Esophagus squamous epithelium (tissue), 4 donors: ENCODE results near the gene ZNF579.

Source experiments
- POLR2A ChIP-seq, 4 donors: fragments of 450-650 bp; IDR thresholded peaks; one replicate each; pipeline ENCODE4 v1.6.1; 2017; ENCODE audit warnings: antibody characterized with exemption in 4 of 4, mild to moderate bottlenecking in 4 of 4, moderate library complexity in 3 of 4
- TF ChIP-seq, protein P1 (sequence below), 6 experiments: fragments of 450-650 bp in 4 of 6; fragments of 200-600 bp in 2 of 6; sonication (generic) in 2 of 6; IDR thresholded peaks; one replicate each; pipeline ENCODE4 v1.5.1; 2016 to 2019; ENCODE audit warnings: antibody characterized with exemption in 6 of 6, mild to moderate bottlenecking in 4 of 6, moderate library complexity in 4 of 6

DNA sequence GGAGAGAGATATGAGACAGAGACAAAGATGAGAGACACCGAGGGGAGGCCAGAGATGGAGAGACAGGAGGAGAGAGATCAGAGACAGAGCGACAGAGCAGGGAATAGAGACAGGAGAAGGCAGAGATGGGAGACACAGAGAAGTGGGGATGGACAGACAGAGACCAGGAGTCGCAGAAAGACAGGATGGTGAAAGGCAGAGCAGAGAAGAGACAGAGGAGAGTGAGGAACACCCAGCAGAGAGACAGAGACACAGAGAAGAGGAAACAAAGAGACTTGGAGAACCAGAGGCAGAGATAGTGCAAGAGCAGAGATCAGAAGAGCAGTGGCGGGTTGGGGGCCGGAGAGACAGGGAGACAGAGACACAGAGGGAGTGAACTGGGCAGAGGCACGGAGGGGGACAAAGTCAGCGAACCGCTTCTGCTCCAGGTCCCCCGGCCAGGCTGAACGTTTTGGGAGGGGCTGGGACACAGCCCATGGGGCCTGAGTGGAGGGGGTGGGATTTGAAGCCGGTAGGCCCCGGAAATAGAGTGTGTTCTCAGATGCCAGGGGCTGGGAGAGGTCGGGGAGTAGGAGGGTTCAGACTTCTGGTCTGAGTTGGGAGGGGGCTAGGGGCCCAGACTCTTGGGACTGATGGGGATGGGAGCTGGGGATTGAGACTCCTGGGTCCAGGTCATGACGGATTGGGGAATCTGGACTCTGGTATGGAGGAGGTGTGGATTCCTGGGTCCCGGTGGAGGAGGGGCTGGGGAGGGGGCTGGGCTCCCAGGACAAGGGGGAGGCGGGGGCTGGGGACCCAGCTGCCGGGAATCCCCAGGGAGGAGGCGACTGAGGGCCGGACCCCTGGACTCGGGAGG lies 654 bp downstream of the ZNF579 start:
- no peak for TF ChIP-seq POLR2A (IDR thresholded peaks at IDR 0.05)
- TF ChIP-seq, protein P1, sequence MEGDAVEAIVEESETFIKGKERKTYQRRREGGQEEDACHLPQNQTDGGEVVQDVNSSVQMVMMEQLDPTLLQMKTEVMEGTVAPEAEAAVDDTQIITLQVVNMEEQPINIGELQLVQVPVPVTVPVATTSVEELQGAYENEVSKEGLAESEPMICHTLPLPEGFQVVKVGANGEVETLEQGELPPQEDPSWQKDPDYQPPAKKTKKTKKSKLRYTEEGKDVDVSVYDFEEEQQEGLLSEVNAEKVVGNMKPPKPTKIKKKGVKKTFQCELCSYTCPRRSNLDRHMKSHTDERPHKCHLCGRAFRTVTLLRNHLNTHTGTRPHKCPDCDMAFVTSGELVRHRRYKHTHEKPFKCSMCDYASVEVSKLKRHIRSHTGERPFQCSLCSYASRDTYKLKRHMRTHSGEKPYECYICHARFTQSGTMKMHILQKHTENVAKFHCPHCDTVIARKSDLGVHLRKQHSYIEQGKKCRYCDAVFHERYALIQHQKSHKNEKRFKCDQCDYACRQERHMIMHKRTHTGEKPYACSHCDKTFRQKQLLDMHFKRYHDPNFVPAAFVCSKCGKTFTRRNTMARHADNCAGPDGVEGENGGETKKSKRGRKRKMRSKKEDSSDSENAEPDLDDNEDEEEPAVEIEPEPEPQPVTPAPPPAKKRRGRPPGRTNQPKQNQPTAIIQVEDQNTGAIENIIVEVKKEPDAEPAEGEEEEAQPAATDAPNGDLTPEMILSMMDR (IDR thresholded peaks at IDR 0.05), result no peak
